GM19238 (cell line): ENCODE measurements around the gene MAD1L1.

Experiments used
- DNase-seq: peaks from one replicate; pipeline ENCODE4 v3.0.0; 2011; ENCODE audit warnings: low spot score; ENCODE audit not compliant: insufficient read length

MAD1L1 gene

GRCh38 chr7:2033586-2034135 lies 199.1 kb downstream of the MAD1L1 start:
- DNase-seq, result no peak

GRCh38 chr7:2032876-2033407 lies 199.8 kb downstream of the MAD1L1 start:
- DNase-seq, result no peak

- DNase-seq, result no peak
Observed at GRCh38 chr7:2032030-2032875, 200.5 kb downstream of the MAD1L1 start.

- no peak for DNase-seq
Observed at GRCh38 chr7:2031451-2031845, 201.3 kb downstream of the MAD1L1 start.

GRCh38 chr7:2030475-2031450 lies 202.0 kb downstream of the MAD1L1 start:
- no peak for DNase-seq

- no peak for DNase-seq
Observed at GRCh38 chr7:2029936-2030335, 202.8 kb downstream of the MAD1L1 start.

GRCh38 chr7:2029211-2029905 lies 203.4 kb downstream of the MAD1L1 start:
- DNase-seq, result no peak

GRCh38 chr7:2028733-2029132 lies 204.0 kb downstream of the MAD1L1 start:
- no peak for DNase-seq

- no peak for DNase-seq
Observed at GRCh38 chr7:2025188-2025587, 207.6 kb downstream of the MAD1L1 start.

- DNase-seq, result no peak
Observed at GRCh38 chr7:2024567-2024918, 208.2 kb downstream of the MAD1L1 start.

GRCh38 chr7:2023877-2024566 lies 208.7 kb downstream of the MAD1L1 start:
- DNase-seq, result no peak

GRCh38 chr7:2022737-2023250 lies 210.0 kb downstream of the MAD1L1 start:
- DNase-seq, result no peak

- no peak for DNase-seq
Observed at GRCh38 chr7:2022021-2022409, 210.7 kb downstream of the MAD1L1 start.

GRCh38 chr7:2019711-2020511 lies 212.8 kb downstream of the MAD1L1 start:
- DNase-seq, result peak; percentile 59

- no peak for DNase-seq
Observed at GRCh38 chr7:2019461-2019710, 213.4 kb downstream of the MAD1L1 start.

- DNase-seq, result no peak
Observed at GRCh38 chr7:2018569-2019460, 213.9 kb downstream of the MAD1L1 start.

- DNase-seq, result no peak
Observed at GRCh38 chr7:2017914-2018568, 214.7 kb downstream of the MAD1L1 start.

GRCh38 chr7:2017481-2017891 lies 215.3 kb downstream of the MAD1L1 start:
- DNase-seq, result no peak
